ENCODE measurements around the gene CHADL. TPM values are rescaled to one million over a fixed set of nuclear protein-coding genes. Genes with fewer than 3 reads are reported as not detected.

Gene CHADL
- total RNA-seq, 4 donors from 2014 or later = 7.5 to 13.2 (median 10.3) TPM

DNA sequence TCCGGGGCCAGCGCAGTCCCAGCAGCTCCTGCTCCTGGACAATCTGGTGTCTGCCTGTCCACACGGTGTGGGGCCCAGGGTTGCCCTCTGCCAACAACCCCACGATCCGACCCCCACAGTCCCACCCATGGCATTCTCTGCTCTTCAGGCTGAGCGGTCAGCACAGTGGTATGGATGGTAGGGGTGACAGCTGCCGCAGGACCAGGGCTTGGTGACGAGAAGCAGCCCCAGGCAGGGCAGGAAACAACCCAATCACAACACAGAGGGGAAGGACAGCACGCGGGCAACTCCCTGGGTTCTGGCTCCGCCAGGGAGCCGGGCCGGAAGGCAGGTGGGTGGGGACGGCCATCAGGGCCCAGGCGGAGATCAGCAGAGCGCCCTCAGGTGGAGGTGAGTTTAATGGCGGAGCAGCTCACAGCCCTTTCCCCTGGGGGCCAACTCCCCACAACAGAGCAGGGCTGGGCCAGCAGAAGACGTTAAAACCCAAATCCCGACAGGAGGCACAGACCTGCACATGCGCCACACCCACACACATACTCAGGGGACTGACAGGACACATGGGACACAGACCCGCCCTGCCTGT, 5.3 kb upstream of the CHADL start:
- Histone ChIP-seq H3K27ac (replicated peaks in 1 of 4) (no peak overlapping the region), H3K36me3 (peaks cover 35 to 61% (median 56%) of the 10 kb centered on the region in 4 donors), H3K27me3 (no peaks in the 10 kb centered on the region), H3K4me1 (peaks cover 0 to 4% (median 1%) of the 10 kb centered on the region in 4 donors), H3K4me3 (no peak overlapping the region), H3K9me3 (no peaks in the 10 kb centered on the region)
- no peak for DNase-seq (ENCODE audit: extremely low spot score)
- no peak for TF ChIP-seq POLR2A (IDR thresholded peaks at IDR 0.05; ENCODE audit: low read depth)
- TF ChIP-seq, protein P1, sequence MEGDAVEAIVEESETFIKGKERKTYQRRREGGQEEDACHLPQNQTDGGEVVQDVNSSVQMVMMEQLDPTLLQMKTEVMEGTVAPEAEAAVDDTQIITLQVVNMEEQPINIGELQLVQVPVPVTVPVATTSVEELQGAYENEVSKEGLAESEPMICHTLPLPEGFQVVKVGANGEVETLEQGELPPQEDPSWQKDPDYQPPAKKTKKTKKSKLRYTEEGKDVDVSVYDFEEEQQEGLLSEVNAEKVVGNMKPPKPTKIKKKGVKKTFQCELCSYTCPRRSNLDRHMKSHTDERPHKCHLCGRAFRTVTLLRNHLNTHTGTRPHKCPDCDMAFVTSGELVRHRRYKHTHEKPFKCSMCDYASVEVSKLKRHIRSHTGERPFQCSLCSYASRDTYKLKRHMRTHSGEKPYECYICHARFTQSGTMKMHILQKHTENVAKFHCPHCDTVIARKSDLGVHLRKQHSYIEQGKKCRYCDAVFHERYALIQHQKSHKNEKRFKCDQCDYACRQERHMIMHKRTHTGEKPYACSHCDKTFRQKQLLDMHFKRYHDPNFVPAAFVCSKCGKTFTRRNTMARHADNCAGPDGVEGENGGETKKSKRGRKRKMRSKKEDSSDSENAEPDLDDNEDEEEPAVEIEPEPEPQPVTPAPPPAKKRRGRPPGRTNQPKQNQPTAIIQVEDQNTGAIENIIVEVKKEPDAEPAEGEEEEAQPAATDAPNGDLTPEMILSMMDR (IDR thresholded peaks at IDR 0.05) = no peak
- no peak for TF ChIP-seq POLR2AphosphoS5 (IDR thresholded peaks at IDR 0.05)
- no peak for TF ChIP-seq EP300 (IDR thresholded peaks at IDR 0.05)
- 90% methylated on average over 14 of the region's 21 CpGs for WGBS
- intact Hi-C loops (cut with DNase I) = no loop called here

DNA sequence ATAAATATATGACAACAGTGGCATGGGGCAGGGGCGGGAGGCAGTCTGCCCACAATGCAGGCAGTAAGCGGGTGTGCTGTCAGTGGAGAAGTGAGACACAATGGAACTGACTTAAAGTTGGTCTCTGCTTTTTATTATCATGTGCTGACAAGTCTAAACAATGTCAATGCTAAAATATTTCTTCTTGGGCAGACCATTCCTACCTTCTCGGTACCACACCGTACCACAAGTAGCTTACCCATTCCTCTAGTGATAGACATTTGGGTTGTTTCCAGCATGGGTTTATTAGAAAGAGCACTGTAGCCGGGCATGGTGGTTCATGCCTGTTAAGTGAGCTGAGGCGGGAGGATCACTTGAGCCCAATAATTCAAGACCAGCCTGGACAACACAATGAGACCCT, 2.6 kb upstream of the CHADL start:
- 92% methylated on average over 6 of the region's 6 CpGs for WGBS
- no peak overlapping the region for H3K27ac ChIP-seq (replicated peaks in 1 of 4)
- TF ChIP-seq, protein P1 (IDR thresholded peaks at IDR 0.05) = no peak
- TF ChIP-seq POLR2A (IDR thresholded peaks at IDR 0.05; ENCODE audit: low read depth) (no peak), EP300 (IDR thresholded peaks at IDR 0.05) (no peak), POLR2AphosphoS5 (IDR thresholded peaks at IDR 0.05) (no peak)
- H3K4me3 ChIP-seq = no peak overlapping the region
- peaks cover 9 to 34% (median 30%) of the 10 kb centered on the region in 4 donors for H3K36me3 ChIP-seq
- no peak for DNase-seq (ENCODE audit: extremely low spot score)
- no peaks in the 10 kb centered on the region for H3K27me3 ChIP-seq
- peaks cover 2 to 9% (median 7%) of the 10 kb centered on the region in 4 donors for H3K4me1 ChIP-seq
- H3K9me3 ChIP-seq = no peaks in the 10 kb centered on the region
- intact Hi-C loops (cut with DNase I) = no loop called here

DNA sequence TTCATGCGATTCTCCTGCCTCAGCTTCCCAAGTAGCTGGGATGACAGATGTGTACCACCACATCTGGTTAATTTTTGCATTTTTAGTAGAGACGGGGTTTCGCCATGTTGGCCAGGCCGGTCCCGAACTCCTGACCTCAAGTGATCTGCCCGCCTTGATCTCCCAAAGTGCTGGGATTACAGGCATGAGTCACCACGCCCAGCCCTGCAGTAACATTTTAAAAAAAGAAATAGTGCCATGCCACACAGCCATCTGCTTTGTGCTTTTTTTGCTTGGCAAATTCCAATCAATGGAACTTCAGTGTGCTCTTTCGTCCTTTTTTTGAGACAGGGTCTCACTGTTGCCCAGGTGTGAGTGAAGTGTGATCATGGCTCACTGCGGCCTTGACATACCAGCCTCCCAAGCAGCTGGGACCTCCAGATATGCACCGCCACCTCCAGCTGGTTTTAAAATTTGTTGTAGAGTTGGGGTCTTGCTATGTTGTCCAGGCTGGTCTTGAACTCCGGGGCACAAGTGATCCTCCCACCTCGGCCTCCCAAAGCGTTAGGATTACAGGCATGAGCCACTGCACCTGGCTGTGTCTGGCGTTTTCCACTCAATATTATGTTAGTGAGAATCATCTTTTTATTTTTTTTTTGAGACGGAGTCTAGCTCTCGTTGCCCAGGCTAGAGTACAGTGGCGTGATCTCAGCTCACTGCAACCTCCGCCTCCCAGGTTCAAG, 1.8 kb upstream of the CHADL start:
- intact Hi-C loops (cut with DNase I) = no loop called here
- Histone ChIP-seq H3K9me3 (no peaks in the 10 kb centered on the region), H3K27ac (replicated peaks in 1 of 4) (no peak overlapping the region), H3K4me3 (no peak overlapping the region), H3K27me3 (no peaks in the 10 kb centered on the region), H3K36me3 (peaks cover 5 to 26% (median 22%) of the 10 kb centered on the region in 4 donors), H3K4me1 (peaks cover 6 to 17% (median 13%) of the 10 kb centered on the region in 4 donors)
- TF ChIP-seq EP300 (IDR thresholded peaks at IDR 0.05) (no peak), POLR2AphosphoS5 (IDR thresholded peaks at IDR 0.05) (no peak), POLR2A (IDR thresholded peaks at IDR 0.05; ENCODE audit: low read depth) (no peak)
- TF ChIP-seq, protein P1 (IDR thresholded peaks at IDR 0.05) = no peak
- 93% methylated on average over 18 of the region's 18 CpGs for WGBS
- DNase-seq (ENCODE audit: extremely low spot score) = no peak

DNA sequence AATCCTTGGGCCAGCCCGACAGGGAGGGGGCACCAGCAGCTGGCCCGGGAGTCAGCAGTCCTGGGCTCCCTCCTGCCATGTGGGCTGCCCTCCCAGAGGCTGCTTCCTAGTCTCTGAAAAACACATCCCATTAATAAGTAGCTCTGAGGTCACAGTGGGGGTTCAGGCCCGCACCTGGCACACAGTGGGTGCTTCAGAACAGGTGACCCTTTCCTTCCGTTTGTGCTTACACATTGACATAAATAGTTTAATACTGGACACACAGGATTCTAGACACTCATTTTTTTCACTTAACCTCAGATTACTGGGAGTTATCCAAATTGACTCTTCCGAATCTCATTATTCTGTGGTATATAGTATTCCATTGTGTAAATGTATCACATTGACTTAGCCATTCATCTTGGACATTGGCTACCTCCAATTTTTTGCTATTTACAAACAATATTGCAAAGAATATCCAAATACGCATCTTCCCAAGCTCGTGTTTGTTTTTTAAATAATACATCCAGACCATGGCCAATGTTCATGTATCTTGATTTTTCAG, 474 bp upstream of the CHADL start:
- peaks cover 18 to 29% (median 26%) of the 10 kb centered on the region in 4 donors for H3K4me1 ChIP-seq
- no peaks in the 10 kb centered on the region for H3K27me3 ChIP-seq
- no peak overlapping the region for H3K4me3 ChIP-seq
- intact Hi-C loops (cut with DNase I) = no loop called here
- H3K9me3 ChIP-seq = no peaks in the 10 kb centered on the region
- H3K27ac ChIP-seq (replicated peaks in 1 of 4) = peak overlapping the region in 1 of 4 donors; percentile 69
- H3K36me3 ChIP-seq = peaks cover 0 to 13% (median 9%) of the 10 kb centered on the region in 4 donors
- DNase-seq (ENCODE audit: extremely low spot score) = no peak
- WGBS = 95% methylated on average over 5 of the region's 7 CpGs
- TF ChIP-seq, protein P1 (IDR thresholded peaks at IDR 0.05) = no peak
- TF ChIP-seq POLR2A (IDR thresholded peaks at IDR 0.05; ENCODE audit: low read depth) = no peak
- TF ChIP-seq POLR2AphosphoS5 (IDR thresholded peaks at IDR 0.05) = no peak
- no peak for TF ChIP-seq EP300 (IDR thresholded peaks at IDR 0.05)

Data from esophagus muscularis mucosa (tissue), 4 donors.